SH-SY5Y (cell line): ENCODE data around the gene FAR1.

Experiments
- GATA2 ChIP-seq: IDR thresholded peaks from 2 replicates; pipeline ENCODE4 v1.6.1; 2011; ENCODE audit warnings: mild to moderate bottlenecking, low read depth, low read length
- GATA3 ChIP-seq: IDR thresholded peaks from 2 replicates; pipeline ENCODE4 v1.6.1; 2011; ENCODE audit warnings: low read depth, mild to moderate bottlenecking, low read length, moderate library complexity

The FAR1 gene

DNA sequence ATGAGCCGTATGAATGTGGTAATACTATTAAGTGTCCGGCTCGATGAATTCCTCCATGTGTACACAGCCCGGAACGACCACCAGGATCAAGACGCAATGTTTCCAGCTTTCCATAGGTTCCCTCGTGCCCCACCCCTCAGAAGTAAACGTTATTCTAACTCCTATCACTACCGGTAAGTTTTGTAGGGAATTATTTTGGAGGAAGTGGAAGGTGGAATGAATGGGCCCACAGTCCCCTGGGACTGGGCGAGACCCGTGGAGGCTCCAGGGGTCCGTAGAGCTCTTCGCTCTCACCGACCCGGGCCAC lies 720 bp upstream of the FAR1 start:
- TF ChIP-seq GATA2 (no peak), GATA3 (no peak)

GRCh38 chr11:13668957-13669521 lies 571 bp downstream of the FAR1 start:
- no peak for TF ChIP-seq GATA3

GRCh38 chr11:13669544-13670488 lies 1.3 kb downstream of the FAR1 start:
- no peak for TF ChIP-seq GATA2
- TF ChIP-seq GATA3 = no peak

GRCh38 chr11:13672576-13673210 lies 4.2 kb downstream of the FAR1 start:
- TF ChIP-seq GATA3 = no peak

- no peak for TF ChIP-seq GATA3
- TF ChIP-seq GATA2 = no peak
Observed at GRCh38 chr11:13674799-13675509, 6.5 kb downstream of the FAR1 start.

GRCh38 chr11:13676576-13676975 lies 8.1 kb downstream of the FAR1 start:
- no peak for TF ChIP-seq GATA3
- no peak for TF ChIP-seq GATA2

GRCh38 chr11:13679768-13680167 lies 11.3 kb downstream of the FAR1 start:
- TF ChIP-seq GATA3 (no peak), GATA2 (no peak)

- TF ChIP-seq GATA2 (no peak), GATA3 (no peak)
Observed at GRCh38 chr11:13680501-13681264, 12.2 kb downstream of the FAR1 start.

- no peak for TF ChIP-seq GATA2
- no peak for TF ChIP-seq GATA3
Observed at GRCh38 chr11:13681446-13681845, 13.0 kb downstream of the FAR1 start.

- no peak for TF ChIP-seq GATA2
- no peak for TF ChIP-seq GATA3
Observed at GRCh38 chr11:13682212-13682611, 13.7 kb downstream of the FAR1 start.

- no peak for TF ChIP-seq GATA2
- no peak for TF ChIP-seq GATA3
Observed at GRCh38 chr11:13685461-13686108, 17.1 kb downstream of the FAR1 start.

DNA sequence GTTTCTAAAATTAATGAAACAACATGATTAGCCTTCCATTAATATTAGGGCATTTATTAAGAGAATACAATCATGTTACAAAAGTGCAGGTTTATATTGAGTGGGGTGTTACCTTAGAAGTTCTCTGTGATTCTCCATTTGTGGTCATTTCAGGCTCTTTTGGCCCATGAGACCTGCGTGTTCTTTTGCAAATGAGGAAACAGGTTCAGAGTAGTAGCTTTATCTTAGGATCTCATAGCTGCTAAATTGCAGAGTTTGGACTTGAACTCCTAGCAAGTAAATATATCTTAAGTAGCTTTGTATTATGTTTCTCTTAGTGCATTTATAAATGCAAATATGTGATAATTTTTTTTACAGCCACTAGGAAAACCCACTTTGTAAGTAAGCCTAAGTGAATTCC lies 18.3 kb downstream of the FAR1 start:
- no peak for TF ChIP-seq GATA2
- no peak for TF ChIP-seq GATA3

DNA sequence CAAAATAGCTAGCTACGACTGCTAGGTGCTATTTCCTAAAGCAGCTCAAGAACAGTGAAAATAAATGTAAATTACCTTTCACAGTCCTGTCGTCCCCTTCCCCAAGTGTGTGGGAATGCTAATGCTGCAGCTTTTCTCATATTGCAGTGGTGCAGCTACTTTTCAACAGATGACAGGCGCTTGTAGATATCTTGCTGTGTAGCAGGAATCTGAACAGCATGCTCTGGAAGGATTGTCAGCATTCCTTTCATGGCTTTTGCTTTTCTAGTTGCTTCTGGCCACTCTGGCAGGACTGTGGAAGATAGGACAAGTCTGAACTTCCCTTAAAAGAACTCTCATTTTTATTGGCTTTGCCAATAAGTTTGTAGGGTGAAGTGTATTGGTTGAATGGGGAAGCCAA lies 18.8 kb downstream of the FAR1 start:
- TF ChIP-seq GATA2 (no peak), GATA3 (no peak)

- TF ChIP-seq GATA2 = no peak
Observed at GRCh38 chr11:13691286-13691899, 22.9 kb downstream of the FAR1 start.
